ENCODE data around the gene RAB26.
"Not testable (repeated sequence)": the region's sequence is repeated elsewhere in the genome, so short reads cannot be mapped to it uniquely, and the experiment has no call there.

The RAB26 gene

GRCh38 chr16:2196162-2196980 is 47.9 kb downstream of the RAB26 start, which contains the start of gene CASKIN1:
Gene CASKIN1, minus strand, starts transcription at chr16:2196605. Its CDS starts 173 bp downstream, at chr16:2196432.
- DNase-seq (ENCODE audit: low spot score) = no peak

- no peak for DNase-seq (ENCODE audit: low spot score)
Observed at GRCh38 chr16:2196981-2197511, 48.6 kb downstream of the RAB26 start.

GRCh38 chr16:2197765-2198164 is 49.3 kb downstream of the RAB26 start:
- DNase-seq (ENCODE audit: low spot score) = no peak

DNA sequence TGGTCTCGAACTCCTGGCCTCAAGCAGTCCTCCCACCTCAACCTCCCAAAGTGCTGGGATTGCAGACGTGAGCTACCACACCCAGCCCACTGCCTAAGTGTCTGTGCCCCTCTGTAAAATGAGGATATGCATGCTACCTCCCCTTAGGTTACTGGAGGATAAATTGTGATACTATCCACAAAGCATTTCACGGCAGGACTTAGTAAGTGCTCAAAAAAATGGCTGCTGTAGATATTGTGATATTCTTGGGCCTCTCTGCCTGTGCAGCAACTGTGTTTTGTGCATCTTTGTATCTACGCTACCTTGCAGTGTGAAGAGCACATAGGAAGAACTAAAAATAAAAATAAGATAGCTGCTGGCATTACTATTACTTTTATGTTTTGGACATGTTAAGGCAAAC is 49.9 kb downstream of the RAB26 start:
- no peak for DNase-seq (ENCODE audit: low spot score)

DNA sequence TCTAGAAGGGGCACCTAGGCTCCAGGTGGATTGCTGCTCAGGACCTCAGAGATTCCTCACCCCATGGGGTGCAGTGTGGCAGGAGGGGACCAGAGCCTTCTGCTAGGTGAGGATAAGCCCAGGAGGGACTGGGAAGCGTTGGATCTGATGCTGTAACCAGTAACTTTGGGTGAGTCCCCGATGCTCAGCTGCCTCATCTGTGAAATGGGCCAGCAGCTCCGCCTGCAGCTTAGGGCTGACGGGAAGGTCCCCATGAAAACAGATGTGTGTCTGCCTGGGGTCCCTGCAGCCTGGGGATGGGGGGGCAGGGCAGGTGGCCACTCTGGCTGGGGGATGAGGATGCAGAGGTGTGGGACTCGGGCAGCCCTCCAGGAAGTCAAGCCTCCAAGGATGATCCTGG is 50.7 kb downstream of the RAB26 start:
- DNase-seq (ENCODE audit: low spot score) = no peak

GRCh38 chr16:2199621-2200139 is 51.3 kb downstream of the RAB26 start:
- DNase-seq (ENCODE audit: low spot score) = no peak

GRCh38 chr16:2200313-2200712 is 51.9 kb downstream of the RAB26 start:
- no peak for DNase-seq (ENCODE audit: low spot score)

- not testable (repeated sequence) for DNase-seq (ENCODE audit: low spot score)
Observed at GRCh38 chr16:2203119-2203688, 54.8 kb downstream of the RAB26 start.
